Pulmonary artery endothelial cell (primary cell): ENCODE results near the gene NACC2. TPM values are rescaled to one million over a fixed set of nuclear protein-coding genes. Genes with fewer than 3 reads are reported as not detected.

Experiments used
- DNase-seq: peaks from one replicate; pipeline ENCODE4 v3.0.0-alpha.2; 2011; ENCODE audit warnings: low read depth, low spot score
- total RNA-seq: library from RNA; depleted of rRNA; stranded (reverse); fragments of >200 nt; gene quantifications from 2 replicates; pipeline ENCODE4 v1.2.3, GENCODE V29; 2014

Gene NACC2
- total RNA-seq, 1 donor from 2014 or later: 25.5 TPM

- DNase-seq: no peak
These were observed 70.8 kb downstream of the NACC2 start for GRCh38 chr9:136024286-136024685.

GRCh38 chr9:136023410-136024225 lies 71.5 kb downstream of the NACC2 start:
- DNase-seq: peak; percentile 60

- DNase-seq: no peak
These were observed 72.2 kb downstream of the NACC2 start for GRCh38 chr9:136022731-136023409.

- no peak for DNase-seq
These were observed 73.0 kb downstream of the NACC2 start for GRCh38 chr9:136021872-136022681.

GRCh38 chr9:136021171-136021871 lies 73.8 kb downstream of the NACC2 start:
- no peak for DNase-seq

- DNase-seq: no peak
These were observed 74.4 kb downstream of the NACC2 start for GRCh38 chr9:136020671-136021070.

GRCh38 chr9:136020206-136020605 lies 74.9 kb downstream of the NACC2 start:
- no peak for DNase-seq

- DNase-seq: no peak
These were observed 75.4 kb downstream of the NACC2 start for GRCh38 chr9:136019681-136020060.

GRCh38 chr9:136019041-136019680 lies 75.9 kb downstream of the NACC2 start:
- DNase-seq: no peak

GRCh38 chr9:136018257-136019031 lies 76.6 kb downstream of the NACC2 start:
- DNase-seq: no peak

GRCh38 chr9:136017289-136018190 lies 77.5 kb downstream of the NACC2 start:
- no peak for DNase-seq

- no peak for DNase-seq
These were observed 78.4 kb downstream of the NACC2 start for GRCh38 chr9:136016572-136017288.

GRCh38 chr9:136015656-136016571 lies 79.2 kb downstream of the NACC2 start:
- no peak for DNase-seq

- no peak for DNase-seq
These were observed 80.0 kb downstream of the NACC2 start for GRCh38 chr9:136014924-136015633.

GRCh38 chr9:136014147-136014923 lies 80.8 kb downstream of the NACC2 start:
- no peak for DNase-seq

- DNase-seq: no peak
These were observed 81.5 kb downstream of the NACC2 start for GRCh38 chr9:136013524-136014034.
